GM12892 (cell line): ENCODE measurements around the gene TM2D3.

Experiments
- POLR2A ChIP-seq: IDR thresholded peaks from 2 replicates; pipeline ENCODE4 v1.6.1; 2011; ENCODE audit warnings: low read depth, low read length, control low read depth
- POLR2AphosphoS5 ChIP-seq: IDR thresholded peaks from 2 replicates; pipeline ENCODE4 v1.6.1; 2011; ENCODE audit warnings: low read depth, low read length, control low read depth

- TF ChIP-seq POLR2AphosphoS5 (no peak), POLR2A (no peak)
These were observed 39.5 kb downstream of the TM2D3 start for GRCh38 chr15:101612676-101613075.
